ENCODE results near the gene ZNF223. TPM values are rescaled to one million over a fixed set of nuclear protein-coding genes. Genes with fewer than 3 reads are reported as not detected.

ZNF223 gene
- total RNA-seq, 1 donor from 2014 or later, result 8.1 TPM

GRCh38 chr19:44071824-44072542, 20.1 kb downstream of the ZNF223 start, which contains the start of gene ZNF284:
Gene ZNF284, plus strand, starts transcription at chr19:44072159. Its CDS starts 4,231 bp downstream, at chr19:44076390.
- DNase-seq (ENCODE audit: low spot score), result peak; percentile 92

- no peak for DNase-seq (ENCODE audit: low spot score)
Observed at GRCh38 chr19:44072543-44073401, 20.9 kb downstream of the ZNF223 start.

GRCh38 chr19:44076325-44076724, 24.5 kb downstream of the ZNF223 start:
- DNase-seq (ENCODE audit: low spot score), result no peak

DNA sequence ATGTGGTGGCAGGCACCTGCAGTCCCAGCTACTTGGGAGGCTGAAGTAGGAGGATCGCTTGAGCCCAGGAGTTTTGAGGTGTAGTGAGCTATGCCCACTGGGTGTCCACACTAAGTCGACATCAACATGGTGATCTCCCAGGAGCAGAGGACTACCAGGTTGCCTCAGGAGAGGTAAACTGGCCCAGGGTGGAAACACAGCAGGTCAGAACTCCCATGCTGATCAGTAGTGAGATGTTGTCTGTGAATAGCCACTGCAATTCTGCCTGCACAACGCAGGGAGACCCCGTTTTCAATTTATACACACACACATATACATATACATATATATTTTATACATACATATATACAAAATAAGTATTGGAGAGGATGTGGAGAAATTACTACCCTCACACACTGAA, 40.3 kb downstream of the ZNF223 start:
- no peak for DNase-seq (ENCODE audit: low spot score)

- peak; percentile 94 for DNase-seq (ENCODE audit: low spot score)
Observed at GRCh38 chr19:44093931-44094765, 42.3 kb downstream of the ZNF223 start, which contains the start of gene ZNF224. Gene ZNF224, plus strand, starts transcription at chr19:44094361. Its CDS starts 3,513 bp downstream, at chr19:44097874.

DNA sequence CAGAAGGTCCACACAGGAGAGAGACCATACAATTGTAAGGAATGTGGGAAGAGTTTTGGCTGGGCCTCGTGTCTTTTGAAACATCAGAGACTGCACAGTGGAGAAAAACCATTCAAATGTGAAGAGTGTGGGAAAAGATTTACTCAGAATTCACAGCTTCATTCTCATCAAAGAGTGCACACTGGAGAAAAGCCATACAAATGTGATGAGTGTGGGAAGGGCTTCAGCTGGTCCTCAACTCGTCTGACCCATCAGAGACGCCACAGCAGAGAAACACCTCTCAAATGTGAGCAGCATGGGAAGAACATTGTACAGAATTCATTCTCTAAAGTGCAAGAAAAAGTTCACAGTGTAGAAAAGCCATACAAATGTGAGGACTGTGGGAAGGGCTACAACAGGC, 55.9 kb downstream of the ZNF223 start:
- DNase-seq (ENCODE audit: low spot score), result no peak

DNA sequence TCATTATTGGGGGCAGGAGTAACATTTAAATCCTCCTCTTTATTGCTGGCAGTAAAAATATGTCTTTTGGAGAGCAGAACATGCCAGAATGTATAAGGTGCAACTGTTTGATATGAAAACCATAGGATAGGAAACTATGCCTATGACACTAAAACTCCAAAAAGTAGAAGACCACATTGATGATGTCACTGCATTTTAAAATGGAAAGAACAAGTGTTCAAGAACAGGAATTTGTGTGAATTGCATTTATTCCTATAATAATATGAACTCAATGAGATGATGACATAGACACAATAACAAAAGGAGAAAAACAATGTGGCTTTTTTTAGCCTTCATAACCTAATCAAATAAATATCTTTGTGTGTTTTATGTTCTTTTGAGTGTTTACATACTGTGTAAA, 57.6 kb downstream of the ZNF223 start:
- no peak for DNase-seq (ENCODE audit: low spot score)

DNA sequence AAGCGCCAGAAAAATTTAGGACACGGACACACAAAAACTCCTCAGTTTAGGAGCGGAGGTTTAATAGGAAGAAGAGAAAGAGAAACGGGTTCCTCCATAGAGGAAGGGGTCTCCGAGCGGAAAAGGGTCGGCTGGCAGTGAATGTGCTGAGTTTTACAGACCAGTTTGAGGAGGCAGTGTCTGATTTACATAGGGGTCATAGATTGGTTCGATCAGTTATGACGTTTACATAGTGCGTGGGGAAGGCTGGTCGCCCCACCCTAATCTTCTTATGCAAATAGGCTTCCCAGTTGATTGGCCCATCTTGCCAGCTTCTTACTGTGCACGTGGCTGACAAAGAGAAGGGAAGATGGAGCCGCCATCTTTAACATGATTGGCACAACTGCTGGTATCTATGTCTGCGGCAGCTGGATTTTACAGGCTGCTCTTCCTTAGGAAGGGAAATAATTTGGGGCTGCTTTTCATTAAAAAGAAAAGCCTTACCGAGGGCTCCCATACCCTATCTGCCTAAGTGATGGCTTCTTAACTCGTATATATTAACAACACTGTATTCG, 60.2 kb downstream of the ZNF223 start:
- peak; percentile 16 for DNase-seq (ENCODE audit: low spot score)

DNA sequence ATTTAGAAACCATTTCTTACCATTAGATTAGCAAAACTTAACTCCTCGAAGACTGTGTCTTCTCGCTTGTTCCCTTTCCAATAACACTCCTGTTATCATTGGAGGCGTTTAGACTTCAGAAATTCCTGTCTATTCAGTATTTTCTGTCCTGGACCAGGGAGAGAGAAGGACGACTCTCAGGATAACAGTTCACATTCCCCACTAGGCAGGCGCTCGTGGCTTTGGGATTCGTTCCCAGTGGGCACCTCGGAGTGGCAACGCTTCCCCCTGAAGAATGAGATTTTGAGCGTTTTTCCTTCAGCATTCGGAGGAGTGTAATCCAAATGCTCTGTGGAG, 60.9 kb downstream of the ZNF223 start:
- no peak for DNase-seq (ENCODE audit: low spot score)

- DNase-seq (ENCODE audit: low spot score), result peak; percentile 99
Observed at GRCh38 chr19:44113138-44113783, 61.4 kb downstream of the ZNF223 start, which contains the start of gene ZNF225. Gene ZNF225, plus strand, starts transcription at chr19:44113399. Its CDS starts 2,429 bp downstream, at chr19:44115828.

GRCh38 chr19:44113784-44114390, 62.1 kb downstream of the ZNF223 start:
- no peak for DNase-seq (ENCODE audit: low spot score)

Other genes with a start within 250 kb of the ZNF223 start
- gene LYPD5, start 249.6 kb upstream of the ZNF223 start, total RNA-seq, result 1.6 TPM
- 10.3 TPM for gene ZNF283, start 224.7 kb upstream of the ZNF223 start, total RNA-seq
- gene ZNF404, start 168.1 kb upstream of the ZNF223 start, total RNA-seq, result 5.6 TPM
- 17.6 TPM for gene ZNF45, start 116.8 kb upstream of the ZNF223 start, total RNA-seq
- gene ZNF221, start 100.8 kb upstream of the ZNF223 start, total RNA-seq, result 7.5 TPM
- 7.6 TPM for gene ZNF155, start 67.8 kb upstream of the ZNF223 start, total RNA-seq
- 5.7 TPM for gene ZNF230, start 49.1 kb upstream of the ZNF223 start, total RNA-seq
- gene ZNF222, start 26.7 kb upstream of the ZNF223 start, total RNA-seq, result 4.1 TPM
- 3.7 TPM for gene ZNF284, start 20.1 kb downstream of the ZNF223 start, total RNA-seq
- gene ZNF224, start 42.3 kb downstream of the ZNF223 start, total RNA-seq, result 32.8 TPM
- gene ZNF225, start 61.4 kb downstream of the ZNF223 start, total RNA-seq, result 6.3 TPM
- gene ZNF234, start 89.5 kb downstream of the ZNF223 start, total RNA-seq, result 11.3 TPM
- gene ZNF226, start 113.1 kb downstream of the ZNF223 start, total RNA-seq, result 28.7 TPM
- 20.6 TPM for gene ZNF227, start 160.5 kb downstream of the ZNF223 start, total RNA-seq
- gene ZNF233, start 207.8 kb downstream of the ZNF223 start, total RNA-seq, result 3.1 TPM